Trophoblast cell (in vitro differentiated cells and primary cell): ENCODE measurements around the gene NCS1.

ENCODE experiments used
- DNase-seq, 2 donors: peaks; one replicate each; pipeline ENCODE4 v3.0.0-alpha.2; 2016
- H2AFZ ChIP-seq: 2 replicates; pipeline ENCODE4 v1.6.1; 2013; ENCODE audit warnings: low read length, moderate library complexity, mild to moderate bottlenecking; ENCODE audit not compliant: insufficient read depth, poor library complexity
- H2AK5ac ChIP-seq: 2 replicates; pipeline ENCODE4 v1.6.1; 2013; ENCODE audit warnings: mild to moderate bottlenecking, low read length
- H2BK120ac ChIP-seq: 2 replicates; pipeline ENCODE4 v1.6.1; 2013; ENCODE audit warnings: low read length, mild to moderate bottlenecking, moderate library complexity; ENCODE audit not compliant: insufficient read depth, poor library complexity
- H2BK12ac ChIP-seq: 2 replicates; pipeline ENCODE4 v1.6.1; 2013; ENCODE audit warnings: mild to moderate bottlenecking, low read length, moderate library complexity
- H2BK5ac ChIP-seq: 2 replicates; pipeline ENCODE4 v1.6.1; 2013; ENCODE audit warnings: low read length, low read depth, moderate library complexity, mild to moderate bottlenecking; ENCODE audit not compliant: poor library complexity
- H3K14ac ChIP-seq: 2 replicates; pipeline ENCODE4 v1.6.1; 2013; ENCODE audit warnings: mild to moderate bottlenecking, low read length
- H3K18ac ChIP-seq: 2 replicates; pipeline ENCODE4 v1.6.1; 2013; ENCODE audit warnings: mild to moderate bottlenecking, low read length
- H3K23ac ChIP-seq: 2 replicates; pipeline ENCODE4 v1.6.1; 2013; ENCODE audit warnings: low read length
- H3K27ac ChIP-seq: 2 replicates; pipeline ENCODE4 v1.5.1; 2013; ENCODE audit warnings: low read depth, mild to moderate bottlenecking, inconsistent platforms, low read length, moderate library complexity
- H3K27me3 ChIP-seq: 2 replicates; pipeline ENCODE4 v1.6.1; 2013; ENCODE audit warnings: inconsistent platforms, mild to moderate bottlenecking, low read length, moderate library complexity; ENCODE audit not compliant: insufficient read depth
- H3K36me3 ChIP-seq, 2 experiments: 1 replicate in 1 of 2; 2 replicates in 1 of 2; pipeline ENCODE4 v1.6.1; 2013; ENCODE audit warnings: low read length in 2 of 2, mild to moderate bottlenecking in 2 of 2, moderate library complexity in 1 of 2; ENCODE audit not compliant: insufficient read depth in 2 of 2, control insufficient read depth in 1 of 2
- H3K4ac ChIP-seq: 2 replicates; pipeline ENCODE4 v1.6.1; 2013; ENCODE audit warnings: low read depth, mild to moderate bottlenecking, low read length, moderate library complexity
- H3K4me1 ChIP-seq, 2 experiments: 1 replicate in 1 of 2; 2 replicates in 1 of 2; pipeline ENCODE4 v1.6.1; 2013; ENCODE audit warnings: low read length in 2 of 2, mild to moderate bottlenecking in 2 of 2, moderate library complexity in 1 of 2; ENCODE audit not compliant: insufficient read depth in 2 of 2, control insufficient read depth in 1 of 2
- H3K4me2 ChIP-seq: 2 replicates; pipeline ENCODE4 v1.6.1; 2013; ENCODE audit warnings: inconsistent platforms, mild to moderate bottlenecking, low read length, moderate library complexity
- H3K4me3 ChIP-seq: 2 replicates; pipeline ENCODE4 v1.5.1; 2013; ENCODE audit warnings: mild to moderate bottlenecking, low read depth, low read length, inconsistent platforms
- H3K79me1 ChIP-seq: one replicate; pipeline ENCODE4 v1.6.1; 2013; ENCODE audit warnings: low read length
- H3K79me2 ChIP-seq: 2 replicates; pipeline ENCODE4 v1.6.1; 2013; ENCODE audit warnings: low read length, mild to moderate bottlenecking; ENCODE audit not compliant: control insufficient read depth, insufficient read depth, poor library complexity
- H3K9ac ChIP-seq: 2 replicates; pipeline ENCODE4 v1.6.1; 2013; ENCODE audit warnings: mild to moderate bottlenecking, low read length
- H3K9me3 ChIP-seq: 2 replicates; pipeline ENCODE4 v1.6.1; 2013; ENCODE audit warnings: low read depth, mild to moderate bottlenecking, control low read depth, inconsistent platforms, low read length; ENCODE audit not compliant: insufficient read depth
- H4K12ac ChIP-seq: 2 replicates; pipeline ENCODE4 v1.6.1; 2013; ENCODE audit warnings: low read depth, mild to moderate bottlenecking, low read length, moderate library complexity
- H4K8ac ChIP-seq: 2 replicates; pipeline ENCODE4 v1.6.1; 2013; ENCODE audit warnings: low read depth, mild to moderate bottlenecking, low read length, moderate library complexity
- H4K91ac ChIP-seq: one replicate; pipeline ENCODE4 v1.6.1; 2013; ENCODE audit warnings: low read depth, mild to moderate bottlenecking, low read length, moderate library complexity
- WGBS: extraction: QIAGEN DNeasy Blood & Tissue Kit; methylation state at CpG from one replicate; pipeline ENCODE4 v1.1.7; 2013; ENCODE audit warnings: missing lambda C conversion rate; ENCODE audit not compliant: insufficient read length, insufficient coverage; ENCODE audit errors: extremely low coverage; 5-methylcytosine and 5-hydroxymethylcytosine counted together

Gene NCS1

GRCh38 chr9:130262061-130262745 is 90.0 kb downstream of the NCS1 start:
- Histone ChIP-seq H3K9ac (no peak overlapping the region), H3K23ac (no peak overlapping the region), H2BK120ac (no peak overlapping the region), H3K27ac (no peak overlapping the region), H3K9me3 (no peaks in the 10 kb centered on the region), H2AK5ac (no peak overlapping the region), H4K12ac (no peak overlapping the region), H3K4ac (no peak overlapping the region), H2AFZ (no peak overlapping the region), H4K8ac (no peak overlapping the region), H2BK12ac (no peak overlapping the region), H3K18ac (no peak overlapping the region), H3K27me3 (no peaks in the 10 kb centered on the region), H3K4me2 (no peak overlapping the region), H4K91ac (no peak overlapping the region), H3K79me1 (no peaks in the 10 kb centered on the region), H3K14ac (no peak overlapping the region), H3K36me3 (no peaks in the 10 kb centered on the region), H2BK5ac (no peak overlapping the region), H3K4me1 (peaks cover 12 to 20% of the 10 kb centered on the region in 2 experiments), H3K79me2 (no peaks in the 10 kb centered on the region), H3K4me3 (no peak overlapping the region)
- DNase-seq, result peak; percentile 38 to 67
- WGBS, result no CpG with 5 or more reads among the region's 17 CpGs

- Histone ChIP-seq H2AK5ac (no peak overlapping the region), H2BK12ac (no peak overlapping the region), H3K4me1 (peaks cover 12 to 20% of the 10 kb centered on the region in 2 experiments), H3K9me3 (no peaks in the 10 kb centered on the region), H3K4ac (no peak overlapping the region), H4K8ac (no peak overlapping the region), H3K23ac (no peak overlapping the region), H3K36me3 (no peaks in the 10 kb centered on the region), H3K79me2 (no peaks in the 10 kb centered on the region), H4K91ac (no peak overlapping the region), H3K9ac (no peak overlapping the region), H3K18ac (no peak overlapping the region), H3K79me1 (no peaks in the 10 kb centered on the region), H4K12ac (no peak overlapping the region), H3K14ac (no peak overlapping the region), H2AFZ (no peak overlapping the region), H3K27ac (no peak overlapping the region), H2BK5ac (no peak overlapping the region), H2BK120ac (no peak overlapping the region), H3K4me3 (no peak overlapping the region), H3K4me2 (no peak overlapping the region), H3K27me3 (no peaks in the 10 kb centered on the region)
- no CpG with 5 or more reads among the region's 7 CpGs for WGBS
- no peak for DNase-seq
Observed at GRCh38 chr9:130262771-130263170, 90.6 kb downstream of the NCS1 start.

GRCh38 chr9:130263601-130264413 is 91.6 kb downstream of the NCS1 start:
- DNase-seq, result no peak
- H3K18ac ChIP-seq, result no peak overlapping the region
- H2BK12ac ChIP-seq, result no peak overlapping the region
- no CpG with 5 or more reads among the region's 10 CpGs for WGBS
- no peak overlapping the region for H2BK120ac ChIP-seq
- H3K27me3 ChIP-seq, result no peaks in the 10 kb centered on the region
- H3K4me1 ChIP-seq, result peaks cover 17 to 27% of the 10 kb centered on the region in 2 experiments
- no peak overlapping the region for H3K27ac ChIP-seq
- no peak overlapping the region for H3K4me2 ChIP-seq
- H3K9ac ChIP-seq, result no peak overlapping the region
- peaks cover 2% of the 10 kb centered on the region for H3K79me1 ChIP-seq
- H3K4ac ChIP-seq, result no peak overlapping the region
- H2AFZ ChIP-seq, result no peak overlapping the region
- H3K4me3 ChIP-seq, result no peak overlapping the region
- no peaks in the 10 kb centered on the region for H3K79me2 ChIP-seq
- no peak overlapping the region for H4K91ac ChIP-seq
- H3K14ac ChIP-seq, result no peak overlapping the region
- H3K23ac ChIP-seq, result no peak overlapping the region
- no peak overlapping the region for H4K8ac ChIP-seq
- peak overlapping the region; percentile 46 for H4K12ac ChIP-seq
- H3K36me3 ChIP-seq, result no peaks in the 10 kb centered on the region
- no peak overlapping the region for H2BK5ac ChIP-seq
- H2AK5ac ChIP-seq, result no peak overlapping the region
- H3K9me3 ChIP-seq, result peaks cover 2% of the 10 kb centered on the region

GRCh38 chr9:130264414-130265350 is 92.5 kb downstream of the NCS1 start:
- DNase-seq, result peak in 1 of 2 donors; percentile 54
- H3K4me3 ChIP-seq, result no peak overlapping the region
- H3K23ac ChIP-seq, result no peak overlapping the region
- no peak overlapping the region for H2AFZ ChIP-seq
- H4K91ac ChIP-seq, result no peak overlapping the region
- H2BK12ac ChIP-seq, result no peak overlapping the region
- no peak overlapping the region for H3K9ac ChIP-seq
- no peaks in the 10 kb centered on the region for H3K79me2 ChIP-seq
- peak overlapping the region; percentile 1 for H2AK5ac ChIP-seq
- peaks cover 2% of the 10 kb centered on the region for H3K79me1 ChIP-seq
- H4K12ac ChIP-seq, result no peak overlapping the region
- peaks cover 2% of the 10 kb centered on the region for H3K9me3 ChIP-seq
- peaks cover 17 to 28% of the 10 kb centered on the region in 2 experiments for H3K4me1 ChIP-seq
- no peak overlapping the region for H2BK120ac ChIP-seq
- no peaks in the 10 kb centered on the region for H3K36me3 ChIP-seq
- H2BK5ac ChIP-seq, result no peak overlapping the region
- peak overlapping the region; percentile 64 for H3K4me2 ChIP-seq
- H3K14ac ChIP-seq, result no peak overlapping the region
- no CpG with 5 or more reads among the region's 18 CpGs for WGBS
- no peak overlapping the region for H4K8ac ChIP-seq
- H3K27me3 ChIP-seq, result no peaks in the 10 kb centered on the region
- H3K27ac ChIP-seq, result no peak overlapping the region
- no peak overlapping the region for H3K4ac ChIP-seq
- H3K18ac ChIP-seq, result no peak overlapping the region
